Mesothelial cell of epicardium (in vitro differentiated cells): ENCODE results near the gene CAMK4. TPM values are rescaled to one million over a fixed set of nuclear protein-coding genes. Genes with fewer than 3 reads are reported as not detected.

Experiments used
- DNase-seq, 2 experiments: peaks; one replicate each; pipeline ENCODE4 v3.0.0; 2021; ENCODE audit warnings: low spot score in 2 of 2; ENCODE audit not compliant: unreplicated experiment in 2 of 2
- H3K27ac Mint-ChIP-seq: 2 replicates; pipeline ENCODE4 v1.8.0; 2021; ENCODE audit warnings: mixed read lengths
- H3K27me3 Mint-ChIP-seq: 2 replicates; pipeline ENCODE4 v1.8.0; 2021; ENCODE audit warnings: low read depth, mixed read lengths
- H3K36me3 Mint-ChIP-seq: 2 replicates; pipeline ENCODE4 v1.8.0; 2021; ENCODE audit warnings: mixed read lengths
- H3K4me1 Mint-ChIP-seq: 2 replicates; pipeline ENCODE4 v1.8.0; 2021; ENCODE audit warnings: mixed read lengths
- H3K4me3 Mint-ChIP-seq: 2 replicates; pipeline ENCODE4 v1.8.0; 2021; ENCODE audit warnings: mild to moderate bottlenecking, moderate library complexity, mixed read lengths
- H3K9me3 Mint-ChIP-seq: 2 replicates; pipeline ENCODE4 v1.8.0; 2021; ENCODE audit warnings: mixed read lengths
- total RNA-seq: library from RNA; stranded (reverse); gene quantifications from 3 replicates; pipeline ENCODE4 v1.2.1, GENCODE V29; 2021
- TF ChIP-seq, protein P1 (sequence below): fragments of 200-600 bp; sonication (generic); IDR thresholded peaks from one replicate; pipeline ENCODE4 v1.5.0; 2021; ENCODE audit warnings: antibody characterized with exemption; ENCODE audit not compliant: unreplicated experiment

Gene CAMK4
- total RNA-seq, 1 donor from 2014 or later, result 13.3 TPM

DNA sequence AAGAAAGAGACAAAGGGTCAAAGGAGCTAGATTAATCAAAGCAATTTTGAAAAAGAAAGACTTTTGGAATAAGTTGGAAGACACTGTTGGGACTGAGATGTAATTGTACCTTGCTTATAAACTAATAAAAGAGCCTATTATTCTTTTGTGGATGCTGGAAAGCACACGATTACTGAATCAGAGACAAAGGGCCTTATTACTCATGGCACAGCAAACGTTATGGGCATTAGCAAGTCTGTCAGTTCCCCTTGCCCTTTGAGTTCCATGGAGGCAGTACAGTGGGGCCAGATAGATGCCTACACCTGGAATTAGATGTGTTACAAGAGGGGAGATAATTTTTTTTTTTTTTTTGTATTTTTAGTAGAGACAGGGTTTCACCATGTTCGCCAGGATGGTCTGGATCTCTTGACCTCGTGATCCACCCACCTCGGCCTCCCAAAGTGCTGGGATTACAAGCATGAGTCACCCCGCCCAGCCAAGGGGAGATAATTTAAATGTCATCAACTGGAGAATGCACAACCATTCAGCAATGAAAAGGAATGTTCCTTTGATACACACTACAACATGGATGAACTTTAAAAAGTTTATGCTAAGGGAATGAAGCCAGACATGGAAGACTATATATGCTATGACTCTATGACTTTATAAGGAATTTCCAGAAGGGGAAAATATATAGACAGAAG lies 159.2 kb downstream of the CAMK4 start:
- Mint-ChIP-seq H3K27me3 (no peaks in the 10 kb centered on the region), H3K4me3 (no peak overlapping the region), H3K4me1 (peaks cover 12% of the 10 kb centered on the region), H3K36me3 (no peaks in the 10 kb centered on the region), H3K27ac (no peak overlapping the region), H3K9me3 (no peaks in the 10 kb centered on the region)
- no peak for DNase-seq
- TF ChIP-seq, protein P1, sequence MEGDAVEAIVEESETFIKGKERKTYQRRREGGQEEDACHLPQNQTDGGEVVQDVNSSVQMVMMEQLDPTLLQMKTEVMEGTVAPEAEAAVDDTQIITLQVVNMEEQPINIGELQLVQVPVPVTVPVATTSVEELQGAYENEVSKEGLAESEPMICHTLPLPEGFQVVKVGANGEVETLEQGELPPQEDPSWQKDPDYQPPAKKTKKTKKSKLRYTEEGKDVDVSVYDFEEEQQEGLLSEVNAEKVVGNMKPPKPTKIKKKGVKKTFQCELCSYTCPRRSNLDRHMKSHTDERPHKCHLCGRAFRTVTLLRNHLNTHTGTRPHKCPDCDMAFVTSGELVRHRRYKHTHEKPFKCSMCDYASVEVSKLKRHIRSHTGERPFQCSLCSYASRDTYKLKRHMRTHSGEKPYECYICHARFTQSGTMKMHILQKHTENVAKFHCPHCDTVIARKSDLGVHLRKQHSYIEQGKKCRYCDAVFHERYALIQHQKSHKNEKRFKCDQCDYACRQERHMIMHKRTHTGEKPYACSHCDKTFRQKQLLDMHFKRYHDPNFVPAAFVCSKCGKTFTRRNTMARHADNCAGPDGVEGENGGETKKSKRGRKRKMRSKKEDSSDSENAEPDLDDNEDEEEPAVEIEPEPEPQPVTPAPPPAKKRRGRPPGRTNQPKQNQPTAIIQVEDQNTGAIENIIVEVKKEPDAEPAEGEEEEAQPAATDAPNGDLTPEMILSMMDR, result no peak

DNA sequence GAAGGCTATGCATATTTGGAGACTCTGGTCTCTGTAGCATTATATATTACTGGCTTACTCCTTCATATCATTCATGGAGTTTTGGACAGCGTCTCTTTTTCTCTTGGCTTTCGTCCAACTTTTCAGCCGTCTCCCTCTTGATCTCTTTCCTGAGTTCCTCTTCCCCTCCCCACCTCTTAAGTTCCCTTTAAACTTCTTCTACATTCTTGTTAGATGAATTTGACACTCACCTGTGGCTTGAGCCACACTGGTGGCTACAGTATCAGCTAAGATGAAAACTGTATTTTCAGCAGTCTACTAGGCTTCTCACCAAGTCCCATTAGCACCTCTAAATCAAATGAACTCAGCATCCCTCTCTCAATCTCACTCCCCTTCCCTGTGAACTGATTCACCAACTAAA lies 160.0 kb downstream of the CAMK4 start:
- peaks cover 12% of the 10 kb centered on the region for H3K4me1 Mint-ChIP-seq
- H3K4me3 Mint-ChIP-seq, result no peak overlapping the region
- H3K9me3 Mint-ChIP-seq, result no peaks in the 10 kb centered on the region
- TF ChIP-seq, protein P1, result no peak
- no peaks in the 10 kb centered on the region for H3K27me3 Mint-ChIP-seq
- DNase-seq, result no peak
- no peak overlapping the region for H3K27ac Mint-ChIP-seq
- no peaks in the 10 kb centered on the region for H3K36me3 Mint-ChIP-seq

- Mint-ChIP-seq H3K9me3 (no peaks in the 10 kb centered on the region), H3K4me3 (no peak overlapping the region), H3K36me3 (no peaks in the 10 kb centered on the region), H3K27me3 (no peaks in the 10 kb centered on the region), H3K4me1 (peaks cover 12% of the 10 kb centered on the region), H3K27ac (no peak overlapping the region)
- no peak for DNase-seq
- TF ChIP-seq, protein P1, result no peak
Observed at GRCh38 chr5:111385051-111385450, 160.9 kb downstream of the CAMK4 start.

DNA sequence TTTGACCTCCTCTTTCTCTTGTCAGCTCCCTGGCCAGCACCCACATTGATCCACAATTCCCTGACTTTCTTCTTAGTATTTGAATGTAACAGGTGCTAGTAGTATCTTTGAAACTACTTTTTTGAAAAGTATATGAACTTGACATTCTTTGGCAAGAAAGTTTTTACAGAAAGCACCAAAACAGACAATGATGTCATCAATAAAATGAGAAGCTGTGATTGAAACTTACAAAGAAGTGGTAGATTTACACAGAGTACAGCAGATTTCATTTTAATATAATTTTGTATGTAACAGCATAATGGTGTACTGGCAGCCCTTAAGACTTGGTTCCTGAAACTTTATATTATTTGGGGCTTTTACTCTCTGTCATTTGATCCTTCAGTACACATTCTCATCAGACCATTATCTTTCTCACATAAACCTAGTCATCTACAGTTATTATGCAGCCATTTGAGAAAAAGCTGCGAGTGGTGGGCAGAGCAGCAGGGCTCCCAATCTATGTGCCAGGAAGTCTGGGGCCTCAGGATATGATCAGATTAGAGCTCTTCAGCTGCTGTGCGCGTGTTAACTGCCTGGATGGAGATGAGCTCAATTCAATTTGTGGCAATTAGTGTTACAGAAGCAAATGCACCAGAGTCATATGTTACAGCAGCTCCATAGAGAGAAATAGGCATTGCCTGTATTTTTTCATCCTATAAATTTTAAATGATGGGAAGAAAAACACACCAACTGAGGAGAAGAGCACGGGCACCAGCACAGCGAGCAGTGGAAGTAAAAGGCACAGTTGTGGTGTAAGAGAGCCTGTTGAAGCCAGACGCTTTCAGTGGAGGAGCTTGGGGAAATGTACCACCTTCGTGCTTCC lies 162.0 kb downstream of the CAMK4 start:
- H3K27ac Mint-ChIP-seq, result no peak overlapping the region
- no peaks in the 10 kb centered on the region for H3K36me3 Mint-ChIP-seq
- H3K4me1 Mint-ChIP-seq, result peaks cover 9% of the 10 kb centered on the region
- no peaks in the 10 kb centered on the region for H3K9me3 Mint-ChIP-seq
- no peaks in the 10 kb centered on the region for H3K27me3 Mint-ChIP-seq
- DNase-seq, result no peak
- H3K4me3 Mint-ChIP-seq, result no peak overlapping the region
- TF ChIP-seq, protein P1, result no peak

DNA sequence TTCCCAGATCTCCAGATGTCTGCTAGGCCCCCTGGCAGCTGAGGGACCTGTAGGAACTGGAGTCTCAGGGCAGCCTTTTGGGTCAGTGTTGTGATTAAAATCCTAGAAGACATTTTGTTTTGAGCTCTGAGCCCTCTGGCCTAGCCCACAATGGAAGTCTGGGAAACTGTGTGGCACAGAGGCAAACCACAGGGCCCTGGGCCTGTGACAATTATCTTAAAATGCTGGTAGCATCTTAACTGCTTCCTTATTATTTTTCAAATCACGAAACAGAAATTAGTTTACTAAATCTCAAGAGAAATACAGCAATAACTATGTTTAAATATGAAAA lies 162.6 kb downstream of the CAMK4 start:
- DNase-seq, result no peak
- H3K4me1 Mint-ChIP-seq, result peaks cover 6% of the 10 kb centered on the region
- H3K36me3 Mint-ChIP-seq, result no peaks in the 10 kb centered on the region
- TF ChIP-seq, protein P1, result no peak
- no peak overlapping the region for H3K4me3 Mint-ChIP-seq
- no peak overlapping the region for H3K27ac Mint-ChIP-seq
- H3K27me3 Mint-ChIP-seq, result no peaks in the 10 kb centered on the region
- no peaks in the 10 kb centered on the region for H3K9me3 Mint-ChIP-seq
